Measurements from ENCODE around the gene NT5C1B.

NT5C1B gene

GRCh38 chr2:18520451-18521425, 68.6 kb downstream of the NT5C1B start:
- WGBS, 2 experiments = 52 to 58% methylated on average over 14 to 15 of the region's 16 CpGs
- no peaks in the 10 kb centered on the region for H3K36me3 ChIP-seq (ENCODE audit: control insufficient read depth, insufficient read depth, low read length)
- H3K27me3 ChIP-seq (ENCODE audit: control insufficient read depth, insufficient read depth, low read length, poor library complexity, severe bottlenecking) = no peaks in the 10 kb centered on the region
- peaks cover 2% of the 10 kb centered on the region for H3K4me1 ChIP-seq (ENCODE audit: control insufficient read depth, insufficient read depth, low read length)
- no peaks in the 10 kb centered on the region for H3K9me3 ChIP-seq (ENCODE audit: control insufficient read depth, low read length)
- no peak overlapping the region for H3K4me3 ChIP-seq (ENCODE audit: insufficient read depth, low read depth, low read length)
- no peak overlapping the region for H3K27ac ChIP-seq (ENCODE audit: insufficient read depth, low read depth, low read length, poor library complexity, severe bottlenecking)

GRCh38 chr2:18519914-18520450, 69.4 kb downstream of the NT5C1B start:
- Histone ChIP-seq H3K27me3 (ENCODE audit: control insufficient read depth, insufficient read depth, low read length, poor library complexity, severe bottlenecking) (no peaks in the 10 kb centered on the region), H3K4me1 (ENCODE audit: control insufficient read depth, insufficient read depth, low read length) (peaks cover 6% of the 10 kb centered on the region), H3K27ac (ENCODE audit: insufficient read depth, low read depth, low read length, poor library complexity, severe bottlenecking) (no peak overlapping the region), H3K36me3 (ENCODE audit: control insufficient read depth, insufficient read depth, low read length) (no peaks in the 10 kb centered on the region), H3K9me3 (ENCODE audit: control insufficient read depth, low read length) (no peaks in the 10 kb centered on the region), H3K4me3 (ENCODE audit: insufficient read depth, low read depth, low read length) (no peak overlapping the region)
- WGBS, 2 experiments = 84 to 87% methylated on average over 7 of the region's 7 CpGs

GRCh38 chr2:18518116-18519111, 71.0 kb downstream of the NT5C1B start:
- Histone ChIP-seq H3K4me3 (ENCODE audit: insufficient read depth, low read depth, low read length) (no peak overlapping the region), H3K4me1 (ENCODE audit: control insufficient read depth, insufficient read depth, low read length) (peaks cover 6% of the 10 kb centered on the region), H3K9me3 (ENCODE audit: control insufficient read depth, low read length) (no peaks in the 10 kb centered on the region), H3K27me3 (ENCODE audit: control insufficient read depth, insufficient read depth, low read length, poor library complexity, severe bottlenecking) (no peaks in the 10 kb centered on the region), H3K27ac (ENCODE audit: insufficient read depth, low read depth, low read length, poor library complexity, severe bottlenecking) (no peak overlapping the region), H3K36me3 (ENCODE audit: control insufficient read depth, insufficient read depth, low read length) (no peaks in the 10 kb centered on the region)
- WGBS, 2 experiments = 92% methylated on average over 10 of the region's 11 CpGs

DNA sequence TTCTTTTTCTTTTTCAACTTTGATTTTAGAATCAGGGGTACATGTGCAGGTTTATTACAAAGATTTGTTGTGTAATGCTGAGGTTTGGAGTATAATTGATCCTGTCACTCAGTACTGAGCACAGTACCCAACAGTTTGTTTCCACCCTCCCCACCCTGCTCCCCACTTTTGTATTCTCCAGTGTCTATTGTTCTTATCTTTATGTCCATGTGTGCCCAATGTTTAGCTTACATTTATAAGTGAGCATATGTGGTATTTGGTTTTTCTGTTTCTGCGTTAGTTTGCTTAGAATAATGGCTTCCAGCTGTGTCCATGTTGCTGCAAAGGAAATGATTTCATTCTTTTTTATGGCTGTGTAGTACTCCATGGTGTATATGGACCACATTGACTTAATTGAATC, 72.0 kb downstream of the NT5C1B start:
- H3K4me3 ChIP-seq (ENCODE audit: insufficient read depth, low read depth, low read length) = no peak overlapping the region
- WGBS, 2 experiments = 84 to 94% methylated on average over 1 of the region's 1 CpG

DNA sequence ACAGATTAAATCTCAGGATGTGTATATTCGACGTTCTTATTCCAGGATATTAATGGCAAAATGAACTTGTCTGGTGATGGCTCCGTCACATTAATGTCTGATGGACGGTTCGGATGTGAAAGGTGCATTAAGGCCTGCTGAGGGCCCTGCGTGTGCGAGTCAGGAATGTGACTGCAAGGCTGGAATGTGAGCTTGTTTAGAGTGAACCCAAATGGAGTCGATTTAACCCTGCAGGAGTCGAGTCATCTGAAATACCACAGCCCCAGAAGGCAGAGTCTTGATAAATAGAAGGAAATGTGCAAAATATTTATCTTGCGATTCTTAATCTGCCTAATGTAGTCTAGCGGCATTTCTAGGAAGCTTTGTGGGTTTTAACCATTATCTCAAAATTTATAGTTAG, 73.3 kb downstream of the NT5C1B start:
- H3K4me1 ChIP-seq (ENCODE audit: control insufficient read depth, insufficient read depth, low read length) = peaks cover 6% of the 10 kb centered on the region
- H3K27ac ChIP-seq (ENCODE audit: insufficient read depth, low read depth, low read length, poor library complexity, severe bottlenecking) = no peak overlapping the region
- H3K9me3 ChIP-seq (ENCODE audit: control insufficient read depth, low read length) = no peaks in the 10 kb centered on the region
- no peaks in the 10 kb centered on the region for H3K36me3 ChIP-seq (ENCODE audit: control insufficient read depth, insufficient read depth, low read length)
- WGBS, 2 experiments = 72 to 77% methylated on average over 11 of the region's 11 CpGs
- H3K27me3 ChIP-seq (ENCODE audit: control insufficient read depth, insufficient read depth, low read length, poor library complexity, severe bottlenecking) = no peaks in the 10 kb centered on the region
- H3K4me3 ChIP-seq (ENCODE audit: insufficient read depth, low read depth, low read length) = no peak overlapping the region

More for the DNA sequence above, 72.0 kb downstream of the NT5C1B start:
- H3K27me3 ChIP-seq (ENCODE audit: control insufficient read depth, insufficient read depth, low read length, poor library complexity, severe bottlenecking) = no peaks in the 10 kb centered on the region
- no peaks in the 10 kb centered on the region for H3K36me3 ChIP-seq (ENCODE audit: control insufficient read depth, insufficient read depth, low read length)
- H3K9me3 ChIP-seq (ENCODE audit: control insufficient read depth, low read length) = no peaks in the 10 kb centered on the region
- peaks cover 6% of the 10 kb centered on the region for H3K4me1 ChIP-seq (ENCODE audit: control insufficient read depth, insufficient read depth, low read length)
- H3K27ac ChIP-seq (ENCODE audit: insufficient read depth, low read depth, low read length, poor library complexity, severe bottlenecking) = no peak overlapping the region

DNA sequence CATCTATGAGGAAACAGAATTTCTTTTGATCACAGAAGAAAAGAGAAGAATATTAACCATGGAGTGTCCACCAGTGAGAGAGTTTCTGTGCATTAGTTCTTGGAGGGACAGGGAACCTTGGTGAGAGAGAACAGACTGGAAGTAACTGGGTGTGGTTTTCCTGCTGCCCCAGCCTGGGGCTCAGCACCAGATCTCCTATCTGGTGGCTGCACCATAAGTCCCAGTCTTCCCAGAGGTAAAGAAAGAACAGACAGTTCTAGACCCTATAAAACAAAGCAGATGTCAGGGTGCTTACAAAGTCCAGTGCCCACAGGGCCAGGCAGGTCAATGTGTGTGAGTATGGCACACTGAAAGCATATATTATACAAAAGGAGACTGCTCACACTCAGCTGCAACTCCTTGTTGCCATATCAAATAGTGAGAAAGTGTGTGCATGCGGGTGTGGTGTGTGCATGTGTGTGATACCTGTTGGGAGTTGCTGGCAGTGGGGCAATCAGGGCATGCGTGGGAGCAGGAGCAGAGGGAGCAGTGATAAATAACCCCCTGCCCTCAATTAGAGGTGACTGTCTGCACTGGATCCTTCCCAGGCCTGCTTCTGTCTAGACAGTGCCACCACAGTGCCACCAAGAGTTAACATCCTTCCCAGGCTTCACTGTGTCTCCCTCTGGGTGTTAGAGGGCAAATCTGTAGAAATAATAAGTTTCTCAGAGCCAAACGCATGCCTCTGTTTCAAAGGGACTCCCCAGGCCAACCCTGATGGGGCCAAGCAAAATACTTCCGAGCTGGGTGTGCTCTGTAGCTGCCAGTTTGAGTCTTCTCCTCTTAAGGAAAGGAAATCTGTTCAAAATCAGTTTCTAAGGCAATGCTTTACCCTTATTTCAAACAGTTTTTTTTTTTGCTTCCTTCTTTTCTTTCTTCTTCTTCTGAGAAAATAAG, 74.6 kb downstream of the NT5C1B start:
- no peak overlapping the region for H3K4me3 ChIP-seq (ENCODE audit: insufficient read depth, low read depth, low read length)
- 90 to 91% methylated on average over 4 of the region's 4 CpGs for WGBS, 2 experiments
- no peak overlapping the region for H3K27ac ChIP-seq (ENCODE audit: insufficient read depth, low read depth, low read length, poor library complexity, severe bottlenecking)
- H3K9me3 ChIP-seq (ENCODE audit: control insufficient read depth, low read length) = no peaks in the 10 kb centered on the region
- H3K27me3 ChIP-seq (ENCODE audit: control insufficient read depth, insufficient read depth, low read length, poor library complexity, severe bottlenecking) = no peaks in the 10 kb centered on the region
- H3K36me3 ChIP-seq (ENCODE audit: control insufficient read depth, insufficient read depth, low read length) = no peaks in the 10 kb centered on the region
- H3K4me1 ChIP-seq (ENCODE audit: control insufficient read depth, insufficient read depth, low read length) = peaks cover 6% of the 10 kb centered on the region

Measured in ectodermal cell (in vitro differentiated cells).